GM12874 (cell line): ENCODE measurements around the gene ZBTB48.

Experiments
- TF ChIP-seq, protein P1 (sequence below): IDR thresholded peaks from 2 replicates; pipeline ENCODE4 v1.5.1; 2011; ENCODE audit warnings: low read depth, mild to moderate bottlenecking, control low read depth, low read length, moderate library complexity; ENCODE audit not compliant: insufficient read depth

ZBTB48 gene

DNA sequence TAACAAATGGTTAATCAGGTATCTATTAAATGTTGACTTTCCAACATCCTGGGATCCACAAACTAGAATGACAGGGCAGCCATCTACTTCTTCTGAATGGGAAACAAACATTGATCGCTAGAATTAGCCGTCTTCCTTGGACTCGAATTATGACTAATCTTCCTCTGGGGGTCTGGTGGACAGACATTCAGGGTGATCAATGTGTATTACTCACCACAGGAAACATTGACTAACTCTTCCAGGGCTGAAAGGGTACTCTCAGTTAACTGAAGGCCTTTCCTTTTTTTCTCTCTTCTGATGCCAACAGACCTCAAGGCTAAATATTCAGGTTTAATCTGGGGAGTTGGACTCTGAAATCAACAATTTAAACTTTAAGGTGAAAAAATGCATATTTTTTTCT, 35.0 kb upstream of the ZBTB48 start:
- TF ChIP-seq, protein P1, sequence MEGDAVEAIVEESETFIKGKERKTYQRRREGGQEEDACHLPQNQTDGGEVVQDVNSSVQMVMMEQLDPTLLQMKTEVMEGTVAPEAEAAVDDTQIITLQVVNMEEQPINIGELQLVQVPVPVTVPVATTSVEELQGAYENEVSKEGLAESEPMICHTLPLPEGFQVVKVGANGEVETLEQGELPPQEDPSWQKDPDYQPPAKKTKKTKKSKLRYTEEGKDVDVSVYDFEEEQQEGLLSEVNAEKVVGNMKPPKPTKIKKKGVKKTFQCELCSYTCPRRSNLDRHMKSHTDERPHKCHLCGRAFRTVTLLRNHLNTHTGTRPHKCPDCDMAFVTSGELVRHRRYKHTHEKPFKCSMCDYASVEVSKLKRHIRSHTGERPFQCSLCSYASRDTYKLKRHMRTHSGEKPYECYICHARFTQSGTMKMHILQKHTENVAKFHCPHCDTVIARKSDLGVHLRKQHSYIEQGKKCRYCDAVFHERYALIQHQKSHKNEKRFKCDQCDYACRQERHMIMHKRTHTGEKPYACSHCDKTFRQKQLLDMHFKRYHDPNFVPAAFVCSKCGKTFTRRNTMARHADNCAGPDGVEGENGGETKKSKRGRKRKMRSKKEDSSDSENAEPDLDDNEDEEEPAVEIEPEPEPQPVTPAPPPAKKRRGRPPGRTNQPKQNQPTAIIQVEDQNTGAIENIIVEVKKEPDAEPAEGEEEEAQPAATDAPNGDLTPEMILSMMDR, result no peak

DNA sequence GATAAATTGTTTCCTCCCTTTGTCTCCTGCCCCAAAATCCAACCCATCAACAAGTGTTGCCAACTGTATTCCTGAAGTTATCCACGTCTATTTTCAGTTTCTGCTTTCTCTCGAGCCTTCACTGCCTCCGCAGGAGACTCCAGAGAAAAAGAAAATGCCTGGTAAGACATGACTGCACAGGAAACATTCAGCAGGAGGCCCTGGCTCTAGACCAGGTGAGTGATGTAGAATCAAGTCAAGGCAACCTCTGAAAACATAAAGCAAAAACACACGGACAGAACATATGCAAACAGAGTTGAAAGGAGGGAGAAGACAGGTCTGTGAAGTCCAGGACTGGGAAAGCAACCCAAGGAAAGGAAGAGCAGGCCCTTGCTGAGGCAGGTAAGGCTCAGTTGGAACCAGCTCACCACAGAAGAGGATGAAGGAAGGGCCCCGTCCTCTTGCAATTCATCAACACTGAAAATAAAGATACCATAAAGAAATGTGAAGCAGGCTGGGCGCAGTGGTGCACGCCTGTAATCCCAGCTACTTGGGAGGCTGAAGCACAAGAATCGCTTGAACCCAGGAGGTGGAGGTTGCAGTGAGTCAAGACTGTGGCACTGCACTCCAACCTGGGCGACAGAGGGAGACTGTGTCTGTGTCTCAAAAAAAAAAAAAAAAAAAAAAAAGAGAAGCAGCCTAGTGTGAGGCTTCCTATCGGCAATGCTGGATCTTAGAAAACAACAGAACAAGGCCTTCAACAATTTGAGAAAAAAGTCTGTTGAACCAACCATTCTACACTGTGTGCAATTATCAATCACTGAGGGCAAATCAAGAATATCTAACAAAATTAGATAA, 34.3 kb upstream of the ZBTB48 start:
- TF ChIP-seq, protein P1, result no peak

DNA sequence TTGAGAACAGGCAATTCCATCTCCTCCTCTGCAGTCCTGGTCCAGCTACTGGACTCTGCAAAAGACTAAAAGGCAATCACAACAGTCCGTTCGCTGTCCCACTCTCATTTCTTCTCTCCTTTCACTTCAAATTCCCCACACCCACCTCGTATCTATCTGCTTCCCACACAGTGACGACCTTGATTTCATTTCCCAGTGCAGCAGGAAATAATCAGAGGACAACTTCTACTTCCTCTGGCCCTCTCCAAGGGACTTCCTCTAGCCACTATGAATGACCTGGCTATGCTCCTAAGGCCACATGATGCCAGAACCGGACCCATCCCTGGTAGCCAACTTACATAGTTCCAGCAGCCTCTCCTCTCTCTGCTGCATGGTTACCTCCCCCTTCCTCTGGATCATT, 33.5 kb upstream of the ZBTB48 start:
- TF ChIP-seq, protein P1, result no peak

DNA sequence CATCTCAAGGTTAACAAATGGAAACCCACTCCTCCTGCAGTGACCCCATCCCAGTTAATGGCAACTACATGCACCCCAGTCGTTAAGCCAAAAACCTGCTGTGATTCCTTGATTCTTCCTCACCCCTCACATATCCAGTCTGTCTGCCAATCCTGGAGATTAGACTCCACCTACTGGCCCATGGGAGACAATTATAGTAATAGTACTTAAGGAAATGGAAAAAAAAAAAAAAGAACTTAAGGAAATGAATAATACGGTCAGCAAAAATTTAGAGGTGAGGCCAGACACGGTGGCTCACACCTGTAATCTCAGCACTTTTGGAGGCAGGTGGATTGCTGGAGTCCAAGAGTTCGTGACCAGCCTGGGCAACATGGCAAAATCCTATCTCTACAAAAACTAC, 32.5 kb upstream of the ZBTB48 start:
- TF ChIP-seq, protein P1, result no peak

DNA sequence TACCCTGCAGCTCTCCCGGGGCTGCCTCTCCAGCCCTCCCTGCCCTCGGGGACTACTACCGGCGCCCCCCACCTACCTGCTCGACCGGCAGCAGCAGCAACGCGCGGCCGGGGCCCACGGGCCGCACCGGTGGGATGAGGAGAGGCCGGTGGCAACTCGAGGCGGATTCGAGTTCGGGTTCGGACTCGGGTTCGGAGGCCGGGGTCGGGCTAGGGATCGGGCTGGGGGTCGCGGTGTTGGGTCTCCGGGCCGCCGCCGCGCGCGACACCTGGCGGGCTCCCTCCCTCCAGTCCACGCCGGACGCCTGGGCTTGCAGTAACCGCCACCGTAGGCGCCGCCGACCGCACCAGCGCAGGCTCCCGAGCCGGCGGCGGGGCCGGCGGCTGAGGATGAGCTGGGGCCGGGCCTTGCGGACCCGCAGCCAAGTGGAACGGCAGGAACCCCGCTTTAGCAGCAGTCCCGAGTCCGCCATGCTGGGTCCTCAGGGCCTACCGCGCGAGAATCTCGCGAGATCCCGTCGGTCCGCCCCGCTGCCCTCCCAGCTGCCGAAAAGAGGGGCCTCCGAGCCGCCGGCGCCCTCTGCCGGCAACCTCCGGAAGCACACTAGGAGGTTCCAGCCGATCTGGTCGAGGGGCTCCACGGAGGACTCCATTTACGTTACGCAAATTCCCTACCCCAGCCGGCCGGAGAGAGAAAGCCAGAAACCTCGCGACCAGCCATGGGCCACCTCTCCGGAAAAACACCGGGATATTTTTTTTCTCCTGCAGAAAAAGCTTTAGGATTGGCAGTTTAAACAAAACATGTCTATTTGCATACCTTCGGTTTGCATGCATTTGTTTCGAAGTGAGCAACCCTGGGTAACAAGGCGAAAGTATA, 25.5 kb upstream of the ZBTB48 start, which contains the start of gene NOL9:
Gene NOL9 (minus strand): TSS at position 483 of the 876 bp plus-strand sequence. CDS start 11 bp downstream, at position 472.
- TF ChIP-seq, protein P1, result peak; percentile 93

DNA sequence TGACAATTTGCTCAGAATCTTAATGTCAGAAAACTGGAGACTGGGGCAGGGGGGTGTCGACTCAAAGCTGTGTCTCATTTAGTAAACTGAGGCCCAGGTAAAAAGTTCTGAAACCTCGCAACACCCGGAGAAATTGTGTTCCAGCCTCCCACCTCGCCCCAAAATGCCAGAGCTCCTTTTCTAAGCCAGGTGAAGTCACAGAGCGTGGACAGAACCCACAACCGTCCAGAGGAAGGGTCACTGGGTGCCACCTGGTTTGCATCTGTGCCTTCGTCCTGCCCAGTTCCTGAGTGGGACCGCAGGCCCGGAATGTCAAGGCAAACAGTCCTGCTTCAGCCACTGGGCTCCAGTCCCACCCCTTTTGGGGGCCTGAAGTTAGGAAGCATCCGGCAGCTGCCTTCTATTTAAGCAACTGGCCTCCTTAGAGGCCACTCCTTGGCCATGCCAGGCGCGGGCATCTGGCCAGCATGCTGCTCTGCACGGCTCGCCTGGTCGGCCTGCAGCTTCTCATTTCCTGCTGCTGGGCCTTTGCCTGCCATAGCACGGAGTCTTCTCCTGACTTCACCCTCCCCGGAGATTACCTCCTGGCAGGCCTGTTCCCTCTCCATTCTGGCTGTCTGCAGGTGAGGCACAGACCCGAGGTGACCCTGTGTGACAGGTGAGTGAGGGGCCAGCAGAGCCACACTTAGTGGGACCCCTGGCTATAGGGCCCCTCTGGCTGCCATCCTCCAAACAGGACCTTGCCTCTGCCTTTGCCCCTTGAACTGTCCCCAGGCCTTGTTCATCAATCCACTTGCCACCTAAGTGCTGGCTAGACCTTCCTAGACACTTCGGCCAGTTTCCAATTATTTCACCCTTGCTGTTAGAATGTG, 24.7 kb upstream of the ZBTB48 start, which contains the start of gene TAS1R1:
Gene TAS1R1 (plus strand): TSS at position 401 of the 872 bp plus-strand sequence. CDS start 67 bp downstream, at position 468.
- TF ChIP-seq, protein P1, result no peak
